ENCODE measurements around the gene NSMCE3.
"Not testable (repeated sequence)": the region's sequence is repeated elsewhere in the genome, so short reads cannot be mapped to it uniquely, and the experiment has no call there.

Gene NSMCE3

DNA sequence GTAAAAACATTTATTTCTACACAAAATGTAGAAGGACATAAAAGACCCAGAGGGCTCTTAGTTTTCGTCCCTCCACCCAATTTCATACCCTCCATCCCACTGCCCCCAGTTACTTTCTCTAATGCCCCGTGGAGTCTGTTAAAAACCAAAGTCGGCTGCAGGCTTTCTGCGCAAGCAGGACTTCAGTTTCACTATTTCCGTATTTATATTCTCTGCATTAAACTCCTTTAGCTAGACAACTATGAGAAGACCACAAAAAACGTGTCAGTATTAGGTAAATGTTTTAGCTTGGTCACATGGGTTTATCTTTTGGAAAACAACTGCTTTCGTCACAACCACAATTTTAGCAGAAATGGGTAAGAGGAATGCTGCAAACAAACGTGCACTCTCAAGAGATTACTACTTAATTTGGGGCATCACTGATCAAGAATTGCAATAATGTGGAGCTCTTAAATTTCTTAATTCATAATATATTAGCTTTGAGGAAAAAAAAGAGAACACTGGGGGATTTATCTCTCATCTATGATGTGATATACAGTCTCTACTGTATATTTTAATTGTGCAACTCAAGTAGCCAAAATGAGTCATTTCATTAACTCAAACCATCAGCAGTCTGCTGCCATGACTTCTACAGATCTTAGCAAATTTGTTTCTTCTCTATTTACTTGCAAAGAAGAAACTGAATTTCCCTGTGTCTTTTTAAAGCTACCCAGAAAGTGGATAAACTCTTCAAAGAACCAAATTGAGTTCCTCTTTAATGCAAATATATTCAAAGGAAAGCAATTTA is 740 bp upstream of the NSMCE3 start:
- no peak for DNase-seq (ENCODE audit: low read depth in 2 of 2)

- peak; percentile 9 to 25 for DNase-seq (ENCODE audit: low read depth in 2 of 2)
Measured at GRCh38 chr15:29268706-29269484, 727 bp downstream of the NSMCE3 start.

DNA sequence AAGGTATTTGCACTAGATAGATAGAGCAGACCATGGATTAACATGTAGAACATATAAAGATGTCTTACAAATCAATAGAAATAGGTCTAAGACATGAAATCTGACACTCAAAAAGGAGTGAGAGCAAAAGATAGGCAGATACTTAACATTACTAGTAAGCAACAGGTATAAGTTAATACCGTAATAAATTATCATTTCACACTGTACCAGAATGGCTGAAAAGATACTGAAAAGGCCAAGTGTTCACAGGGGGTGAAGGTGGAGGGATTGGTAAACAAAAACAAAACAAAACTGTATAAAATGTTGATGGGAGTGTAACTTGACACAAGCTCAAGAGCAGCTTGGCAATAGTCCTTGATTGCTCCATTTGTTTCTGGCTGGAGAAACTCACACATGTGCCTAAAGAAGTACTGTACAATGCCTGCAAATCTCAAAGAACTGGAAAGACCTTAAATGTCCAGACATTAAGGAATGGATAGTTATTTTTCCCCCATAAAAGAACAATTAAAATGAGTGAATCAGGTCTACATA is 3.5 kb downstream of the NSMCE3 start:
- DNase-seq (ENCODE audit: low read depth in 2 of 2): no peak

- no peak for DNase-seq (ENCODE audit: low read depth in 2 of 2)
Measured at GRCh38 chr15:29263289-29263688, 6.3 kb downstream of the NSMCE3 start.

DNA sequence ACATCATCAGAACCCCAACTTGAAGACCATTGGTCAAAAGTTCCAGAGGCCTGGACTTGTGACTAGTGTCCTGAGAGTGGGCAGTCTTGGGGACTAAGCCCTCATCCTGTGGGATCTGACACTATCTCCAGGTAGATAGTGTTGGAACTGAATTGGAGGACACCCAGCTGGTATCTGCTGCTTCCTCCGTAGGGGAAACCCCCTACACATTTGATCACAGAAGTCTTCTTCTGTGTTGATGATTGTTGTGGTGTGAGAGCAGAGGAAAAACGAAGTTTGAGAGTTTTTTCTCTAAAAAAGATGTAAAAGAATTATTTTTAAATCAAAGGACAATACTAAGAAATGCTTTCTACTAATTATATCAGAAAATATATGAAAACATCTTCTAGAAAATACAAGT is 6.9 kb downstream of the NSMCE3 start:
- no peak for DNase-seq (ENCODE audit: low read depth in 2 of 2)

DNA sequence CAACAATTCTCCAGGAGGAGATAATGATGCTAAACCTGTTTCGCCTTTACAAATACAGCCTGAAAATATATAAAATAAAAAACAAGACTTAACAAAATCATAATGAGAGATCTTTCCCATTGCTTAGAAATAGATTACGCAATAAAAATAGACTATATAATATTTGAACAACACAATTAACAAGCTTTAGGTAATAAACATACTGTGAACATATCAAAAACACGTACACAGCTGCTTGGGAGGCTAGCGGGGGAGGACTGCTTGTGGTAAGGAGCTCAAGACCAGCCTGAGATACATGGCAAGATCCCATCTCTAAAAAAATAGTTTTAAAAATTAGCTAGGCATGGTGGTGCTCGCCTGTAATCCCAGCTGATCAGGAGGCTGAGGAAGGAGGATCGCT is 8.7 kb downstream of the NSMCE3 start:
- DNase-seq (ENCODE audit: low read depth in 2 of 2): no peak

GRCh38 chr15:29259233-29259632 is 10.4 kb downstream of the NSMCE3 start:
- no peak for DNase-seq (ENCODE audit: low read depth in 2 of 2)

GRCh38 chr15:29252234-29252633 is 17.4 kb downstream of the NSMCE3 start:
- DNase-seq (ENCODE audit: low read depth in 2 of 2): no peak

DNA sequence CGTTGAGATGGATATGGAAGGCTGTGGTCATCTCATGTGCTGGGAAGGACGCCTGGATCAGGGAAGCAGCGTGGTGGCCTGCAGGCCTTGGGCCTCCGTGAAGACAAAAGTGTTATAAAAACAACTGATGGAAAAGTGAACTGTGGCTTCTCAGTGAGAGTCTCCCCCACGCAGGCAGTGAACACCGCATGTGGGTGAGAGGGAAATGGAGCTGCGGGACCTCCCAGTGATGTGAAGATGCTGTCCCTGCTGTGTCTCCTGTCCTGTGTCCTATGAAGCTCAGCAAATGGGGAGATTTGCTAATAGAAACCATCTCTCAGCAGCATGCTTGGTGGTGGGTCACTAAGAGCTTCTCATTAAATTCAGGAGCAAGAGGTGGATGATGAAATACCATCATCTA is 25.1 kb downstream of the NSMCE3 start:
- DNase-seq (ENCODE audit: low read depth in 2 of 2): no peak

DNA sequence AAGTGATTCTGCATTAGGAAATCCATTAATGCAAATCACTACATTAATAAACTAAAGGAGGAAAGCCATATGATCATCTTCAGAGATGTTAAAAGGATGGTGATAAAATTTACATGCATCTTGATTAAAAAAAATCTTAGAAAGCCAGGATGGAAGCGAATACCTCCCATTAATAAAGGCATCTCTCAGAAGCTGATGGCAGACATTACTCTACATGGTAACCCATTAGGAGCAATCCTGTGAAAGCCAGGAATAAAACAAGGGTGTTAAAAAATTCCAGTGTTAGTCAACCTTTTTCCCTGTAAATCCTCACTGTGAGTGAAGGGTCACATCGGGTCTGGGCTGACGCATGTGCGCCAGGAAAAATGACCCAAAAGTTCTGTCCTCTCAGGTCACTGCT is 25.5 kb downstream of the NSMCE3 start:
- no peak for DNase-seq (ENCODE audit: low read depth in 2 of 2)

DNA sequence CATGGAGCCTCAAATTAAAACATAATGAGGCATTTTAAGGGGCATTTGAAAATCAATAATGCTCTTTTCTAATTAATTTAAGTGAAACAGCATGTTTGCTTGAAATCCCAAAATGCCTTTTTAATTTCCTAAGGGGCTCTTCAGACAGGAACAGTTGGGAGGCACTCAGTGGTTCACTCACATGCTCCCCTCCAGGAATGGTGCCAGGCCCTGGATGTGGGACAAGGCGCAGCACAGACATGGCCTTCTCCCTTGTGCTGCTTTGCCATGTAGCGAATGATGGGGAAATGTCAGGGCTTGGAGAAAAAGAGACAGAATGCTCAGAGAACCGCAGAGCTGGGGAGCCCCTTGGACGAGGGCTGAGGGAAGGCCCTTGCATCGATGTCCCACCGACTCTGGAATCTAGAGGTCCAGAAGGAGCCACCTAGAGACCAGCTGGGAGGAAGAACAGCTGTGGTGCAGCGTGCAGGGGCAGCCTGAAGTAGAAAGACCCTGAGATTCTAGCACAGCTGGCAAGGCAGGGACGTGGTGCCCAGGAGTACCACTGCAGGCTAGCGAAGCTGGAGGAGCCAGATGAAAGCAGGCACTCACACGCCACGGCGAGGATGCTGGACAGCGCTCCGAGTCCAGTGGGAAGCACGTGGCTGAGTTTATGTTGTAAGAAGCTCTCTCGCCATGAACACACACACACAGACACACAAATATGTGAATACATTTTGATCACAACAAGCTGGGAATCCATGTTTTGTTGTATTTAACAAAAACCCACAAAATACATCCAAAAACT is 27.0 kb downstream of the NSMCE3 start:
- DNase-seq (ENCODE audit: low read depth in 2 of 2): no peak

DNA sequence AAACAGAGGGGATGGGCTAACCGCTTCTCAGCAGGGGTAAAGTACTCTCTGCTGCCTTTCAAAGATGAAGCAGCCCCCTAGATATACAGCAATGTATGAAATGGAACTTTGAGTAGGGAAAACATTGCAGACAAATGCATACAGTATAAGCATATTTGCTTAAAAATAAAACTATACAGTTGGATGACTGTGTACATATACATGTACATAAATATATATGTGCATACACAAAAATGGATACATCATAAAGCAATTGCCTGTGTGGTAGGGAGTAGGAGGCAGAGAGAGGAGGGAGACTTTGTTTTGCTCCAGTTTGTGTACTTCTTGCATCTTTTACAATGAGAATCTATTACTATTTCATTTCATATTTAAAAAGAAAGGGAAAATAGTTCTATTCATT is 28.4 kb downstream of the NSMCE3 start:
- DNase-seq (ENCODE audit: low read depth in 2 of 2): no peak

- DNase-seq (ENCODE audit: low read depth in 2 of 2): no peak
Measured at GRCh38 chr15:29239395-29239794, 30.2 kb downstream of the NSMCE3 start.

DNA sequence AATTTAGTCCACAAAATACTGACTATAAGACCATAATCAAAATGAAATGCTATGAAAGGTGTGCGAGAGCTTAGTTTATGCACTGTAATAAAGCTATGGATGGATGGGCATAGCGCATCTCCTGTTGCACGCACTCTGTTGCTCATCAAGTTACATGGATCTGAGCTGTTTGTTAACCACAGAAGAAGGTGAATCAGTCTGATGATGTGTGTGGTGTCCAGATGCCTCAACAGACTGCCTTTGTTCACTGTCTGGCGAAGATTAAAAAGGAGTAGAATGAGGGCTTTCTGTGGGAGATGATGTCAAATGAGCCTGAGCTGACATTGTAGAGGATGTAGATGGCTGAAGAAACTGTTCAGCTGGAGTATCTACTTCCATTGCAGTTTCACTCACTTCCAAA is 36.1 kb downstream of the NSMCE3 start:
- no peak for DNase-seq (ENCODE audit: low read depth in 2 of 2)

GRCh38 chr15:29226436-29227208 is 43.0 kb downstream of the NSMCE3 start:
- DNase-seq (ENCODE audit: low read depth in 2 of 2): no peak

DNA sequence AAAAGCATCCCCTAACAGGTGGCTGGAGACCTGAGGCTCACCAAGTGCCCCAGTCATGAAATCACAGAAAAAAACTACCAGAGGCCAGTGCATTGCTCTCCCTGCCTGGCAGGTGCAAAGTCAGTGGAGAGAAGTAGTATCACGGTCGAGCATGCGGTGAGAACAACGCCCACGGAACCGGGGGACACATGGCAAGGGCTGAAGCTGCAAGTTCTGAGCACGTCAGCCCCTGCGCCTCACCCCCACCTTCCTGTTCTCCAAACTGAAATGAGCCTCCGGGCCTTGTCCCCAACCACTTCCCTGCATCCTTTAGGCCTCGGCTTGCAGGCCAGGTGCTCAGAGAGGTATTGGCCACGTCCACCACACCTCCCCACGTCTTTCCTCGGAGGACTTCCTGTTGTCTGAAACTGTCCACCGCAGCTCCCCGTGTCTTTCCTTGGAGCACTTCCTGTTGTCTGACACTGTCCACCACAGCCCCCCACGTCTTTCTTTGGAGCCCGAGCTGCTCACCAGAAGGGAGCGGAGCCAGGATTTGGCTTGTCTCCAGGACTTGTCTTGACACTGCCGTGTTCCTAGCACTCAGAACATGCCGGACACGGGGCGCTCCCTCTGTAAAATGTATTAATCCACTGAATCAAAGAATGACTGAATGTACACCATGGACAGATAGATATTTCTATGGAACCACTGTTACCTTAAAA is 43.9 kb downstream of the NSMCE3 start:
- no peak for DNase-seq (ENCODE audit: low read depth in 2 of 2)

- not testable (repeated sequence) for DNase-seq (ENCODE audit: low read depth in 2 of 2)
Measured at GRCh38 chr15:29224987-29225363, 44.6 kb downstream of the NSMCE3 start.

DNA sequence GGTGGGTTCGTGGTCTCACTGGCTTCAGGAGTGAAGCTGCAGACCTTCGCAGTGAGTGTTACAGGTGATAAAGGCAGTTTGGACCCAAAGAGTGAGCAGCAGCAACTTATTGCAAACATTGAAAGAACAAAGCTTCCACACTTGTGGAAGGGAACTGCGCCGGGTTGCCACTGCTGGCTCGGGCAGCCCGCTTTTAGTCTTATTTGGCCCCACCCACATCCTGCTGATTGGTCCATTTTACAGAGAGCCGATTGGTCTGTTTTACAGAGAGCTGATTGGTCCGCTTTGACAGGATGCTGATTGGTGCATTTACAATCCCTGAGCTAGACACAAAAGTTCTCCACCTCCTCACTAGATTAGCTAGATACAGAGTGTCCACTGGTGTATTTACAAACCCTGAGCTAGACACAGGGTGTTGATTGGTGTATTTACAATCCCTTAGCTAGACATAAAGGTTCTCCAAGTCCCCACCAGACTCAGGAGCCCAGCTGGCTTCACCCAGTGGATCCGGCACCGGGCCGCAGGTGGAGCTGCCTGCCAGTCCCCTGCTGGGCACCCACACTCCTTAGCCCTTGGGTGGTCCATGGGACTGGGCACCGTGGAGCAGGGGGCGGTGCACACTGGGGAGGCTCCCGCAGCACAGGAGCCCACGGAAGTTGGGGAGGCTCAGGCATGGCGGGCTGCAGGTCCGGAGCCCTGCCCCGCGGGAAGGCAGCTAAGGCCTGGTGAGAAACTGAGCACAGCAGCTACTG is 45.2 kb downstream of the NSMCE3 start:
- not testable (repeated sequence) for DNase-seq (ENCODE audit: low read depth in 2 of 2)

DNA sequence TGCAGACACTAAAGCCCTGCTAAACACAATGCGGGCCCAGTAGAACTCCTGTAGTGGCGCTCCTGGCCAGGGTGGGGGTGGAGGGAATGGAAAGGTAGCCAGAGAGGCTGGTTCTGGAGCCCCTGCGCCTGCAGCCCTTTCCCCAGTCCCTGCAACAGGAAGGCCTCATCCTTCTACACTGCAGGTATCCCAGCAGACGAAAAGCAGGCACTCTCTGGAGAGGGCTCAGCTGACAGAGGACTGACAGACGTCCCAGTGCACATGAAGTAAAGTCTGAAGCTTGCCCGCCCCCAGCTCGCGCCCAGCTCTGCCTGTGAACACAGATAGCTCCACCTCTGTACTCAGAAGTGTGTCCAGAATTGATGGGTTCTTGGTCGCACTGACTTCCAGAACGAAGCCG is 46.0 kb downstream of the NSMCE3 start:
- no peak for DNase-seq (ENCODE audit: low read depth in 2 of 2)
